GM06990 (cell line): ENCODE measurements around the gene PEX14.

ENCODE experiments used
- DNase-seq: peaks from one replicate; pipeline ENCODE4 v3.0.0-alpha.2; 2011; ENCODE audit not compliant: insufficient read length; ENCODE audit errors: extremely low read depth
- H3K27me3 ChIP-seq: replicated peaks from 2 replicates; pipeline ENCODE4 v1.6.0; 2011; ENCODE audit warnings: low read length; ENCODE audit not compliant: control insufficient read depth, insufficient read depth
- H3K36me3 ChIP-seq: 2 replicates; pipeline ENCODE4 v1.5.1; 2011; ENCODE audit warnings: low read length; ENCODE audit not compliant: control insufficient read depth, insufficient read depth
- H3K4me3 ChIP-seq: replicated peaks from 2 replicates; pipeline ENCODE4 v1.5.1; 2011; ENCODE audit warnings: low read depth, mild to moderate bottlenecking, control low read depth, low read length
- TF ChIP-seq, protein P1 (sequence below): IDR thresholded peaks from 2 replicates; pipeline ENCODE4 v1.5.1; 2011; ENCODE audit warnings: low read length, control low read depth, mild to moderate bottlenecking, inconsistent platforms; ENCODE audit not compliant: insufficient read depth, poor library complexity, severe bottlenecking

Gene PEX14

DNA sequence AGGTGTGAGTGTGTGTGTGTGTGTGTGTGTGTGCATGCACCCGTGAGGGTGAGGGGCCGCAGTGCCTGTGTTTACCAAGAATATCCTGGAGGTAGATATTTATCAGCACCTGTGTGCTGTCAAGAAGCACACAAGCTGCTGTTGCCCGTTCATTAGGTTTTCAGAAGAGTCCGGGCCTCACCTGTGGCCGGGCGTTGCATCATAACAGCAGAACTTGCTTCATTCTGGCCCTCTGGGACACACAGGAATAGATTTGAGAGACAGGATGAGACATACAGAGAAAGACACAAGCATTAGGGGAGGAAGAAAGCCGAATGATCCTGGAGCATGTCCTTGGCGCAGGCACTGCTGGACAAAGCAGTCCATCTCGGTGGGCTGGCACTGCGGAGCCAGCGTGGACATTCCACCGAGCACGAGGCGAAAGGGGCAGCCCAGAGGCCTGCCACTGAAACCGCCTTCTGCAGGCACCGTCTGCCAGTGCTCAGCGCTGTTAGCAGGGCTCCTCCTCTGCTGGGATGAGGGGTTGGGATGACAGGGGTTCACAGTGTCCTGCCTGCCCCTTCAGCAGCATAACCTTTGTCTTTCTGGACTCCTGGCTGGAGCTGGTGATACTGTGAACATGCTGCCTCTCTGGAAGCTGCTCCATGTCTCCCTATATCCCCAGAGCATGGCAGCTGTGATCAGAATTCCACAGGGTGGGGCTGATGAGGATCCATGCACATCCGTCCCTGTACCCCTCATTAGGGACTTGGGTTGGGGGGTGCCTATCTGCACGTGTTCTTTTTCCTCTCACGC lies 81.1 kb downstream of the PEX14 start:
- H3K4me3 ChIP-seq = no peak overlapping the region
- DNase-seq = peak; percentile 54
- no peaks in the 10 kb centered on the region for H3K36me3 ChIP-seq
- no peaks in the 10 kb centered on the region for H3K27me3 ChIP-seq
- TF ChIP-seq, protein P1, sequence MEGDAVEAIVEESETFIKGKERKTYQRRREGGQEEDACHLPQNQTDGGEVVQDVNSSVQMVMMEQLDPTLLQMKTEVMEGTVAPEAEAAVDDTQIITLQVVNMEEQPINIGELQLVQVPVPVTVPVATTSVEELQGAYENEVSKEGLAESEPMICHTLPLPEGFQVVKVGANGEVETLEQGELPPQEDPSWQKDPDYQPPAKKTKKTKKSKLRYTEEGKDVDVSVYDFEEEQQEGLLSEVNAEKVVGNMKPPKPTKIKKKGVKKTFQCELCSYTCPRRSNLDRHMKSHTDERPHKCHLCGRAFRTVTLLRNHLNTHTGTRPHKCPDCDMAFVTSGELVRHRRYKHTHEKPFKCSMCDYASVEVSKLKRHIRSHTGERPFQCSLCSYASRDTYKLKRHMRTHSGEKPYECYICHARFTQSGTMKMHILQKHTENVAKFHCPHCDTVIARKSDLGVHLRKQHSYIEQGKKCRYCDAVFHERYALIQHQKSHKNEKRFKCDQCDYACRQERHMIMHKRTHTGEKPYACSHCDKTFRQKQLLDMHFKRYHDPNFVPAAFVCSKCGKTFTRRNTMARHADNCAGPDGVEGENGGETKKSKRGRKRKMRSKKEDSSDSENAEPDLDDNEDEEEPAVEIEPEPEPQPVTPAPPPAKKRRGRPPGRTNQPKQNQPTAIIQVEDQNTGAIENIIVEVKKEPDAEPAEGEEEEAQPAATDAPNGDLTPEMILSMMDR = no peak

DNA sequence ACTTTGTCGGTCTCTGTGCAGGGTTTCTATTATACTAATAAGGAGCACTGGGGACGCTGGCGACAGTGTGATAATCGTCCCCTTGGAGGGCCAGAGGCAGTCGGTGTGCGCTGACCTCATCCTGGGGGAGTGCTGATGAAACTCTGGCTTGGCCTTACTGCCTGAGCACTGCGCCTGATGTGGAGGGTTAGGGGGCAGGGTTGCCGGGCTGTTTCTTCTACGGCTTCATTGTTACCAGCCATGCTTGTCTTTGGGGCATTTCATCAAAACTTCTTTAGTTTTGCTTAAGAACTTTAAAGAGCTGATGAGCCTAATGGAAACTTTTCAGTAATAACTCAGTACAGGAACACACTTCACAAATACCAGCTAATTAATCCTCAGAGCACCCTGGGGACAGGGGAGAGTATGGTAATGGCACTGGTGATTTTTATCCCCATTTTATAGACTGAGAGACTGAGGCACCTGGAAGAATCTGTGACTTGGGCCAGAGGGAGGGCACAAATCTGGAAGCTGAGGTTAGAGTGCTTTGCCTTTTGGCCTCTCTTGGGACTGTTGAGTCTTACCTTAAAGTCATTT lies 81.8 kb downstream of the PEX14 start:
- Histone ChIP-seq H3K4me3 (no peak overlapping the region), H3K36me3 (no peaks in the 10 kb centered on the region), H3K27me3 (no peaks in the 10 kb centered on the region)
- DNase-seq = peak; percentile 27
- TF ChIP-seq, protein P1 = no peak

DNA sequence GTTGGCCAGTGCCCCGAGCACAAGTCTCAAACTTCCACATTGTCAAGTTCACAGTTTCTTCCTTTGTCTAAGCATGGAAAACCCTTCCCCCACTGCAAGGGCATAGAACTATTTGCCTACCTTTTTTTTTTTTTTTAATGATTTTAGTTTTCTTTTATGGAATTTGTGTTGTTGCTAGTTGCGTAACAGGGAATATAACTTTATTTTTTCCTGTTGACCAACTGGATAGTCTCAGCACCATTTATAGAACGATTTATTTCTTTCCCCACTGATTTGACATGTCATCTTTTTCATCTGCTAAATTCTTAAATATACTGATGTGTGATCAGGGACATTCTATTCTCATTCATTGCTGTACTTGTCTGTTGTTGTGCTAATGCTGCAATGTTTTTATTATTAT lies 83.0 kb downstream of the PEX14 start:
- Histone ChIP-seq H3K27me3 (no peaks in the 10 kb centered on the region), H3K4me3 (no peak overlapping the region), H3K36me3 (no peaks in the 10 kb centered on the region)
- no peak for DNase-seq
- TF ChIP-seq, protein P1 = no peak

DNA sequence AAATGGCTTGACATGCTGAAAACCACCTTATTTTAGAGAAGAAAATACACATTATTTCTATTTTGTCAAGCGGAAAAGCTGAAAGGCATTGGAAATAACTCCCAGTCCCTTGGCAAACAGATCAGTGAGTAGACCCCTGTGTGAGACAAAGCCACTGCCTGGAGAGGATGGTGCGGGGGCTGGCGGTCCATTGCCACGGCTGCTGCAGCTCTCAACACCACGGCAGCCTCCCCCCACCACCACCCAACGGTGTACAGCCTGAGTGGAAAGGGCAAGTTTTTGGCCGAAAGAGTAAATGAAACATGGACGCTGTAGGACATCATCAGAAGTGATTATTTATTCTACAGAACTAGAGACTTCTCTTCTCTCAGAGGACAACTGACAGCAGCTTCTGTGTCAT lies 84.6 kb downstream of the PEX14 start:
- Histone ChIP-seq H3K36me3 (no peaks in the 10 kb centered on the region), H3K27me3 (no peaks in the 10 kb centered on the region), H3K4me3 (no peak overlapping the region)
- TF ChIP-seq, protein P1 = no peak
- DNase-seq = no peak

DNA sequence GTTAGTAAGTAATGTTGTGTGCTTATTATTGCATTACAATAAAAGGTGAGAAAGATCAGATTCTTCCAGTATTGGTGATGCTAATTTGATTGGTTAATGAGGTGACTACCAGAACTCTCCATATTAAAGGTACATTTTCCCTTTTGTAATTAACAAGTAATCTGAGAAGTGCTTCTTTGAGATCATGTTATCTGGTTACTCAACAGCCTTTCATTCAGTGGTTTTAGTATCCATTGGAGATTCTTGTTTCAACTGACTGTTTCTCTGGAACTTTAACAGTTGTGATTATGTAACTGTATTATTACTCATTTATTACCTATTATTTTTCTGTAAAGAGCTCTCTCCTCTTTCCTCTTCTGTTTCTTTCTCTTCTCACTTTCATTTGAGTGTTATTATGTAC lies 86.7 kb downstream of the PEX14 start:
- TF ChIP-seq, protein P1 = no peak
- Histone ChIP-seq H3K36me3 (no peaks in the 10 kb centered on the region), H3K27me3 (no peaks in the 10 kb centered on the region), H3K4me3 (no peak overlapping the region)
- DNase-seq = no peak
